Esophagus muscularis mucosa (tissue), 4 donors: ENCODE measurements around the gene RPL22. TPM values are rescaled to one million over a fixed set of nuclear protein-coding genes. Genes with fewer than 3 reads are reported as not detected.
A peak's percentile ranks its signal among the peaks of the same experiment; 100 is the strongest.

ENCODE experiments used
- DNase-seq: peaks from one replicate; pipeline ENCODE4 v3.0.0-alpha.2; 2017; ENCODE audit errors: extremely low spot score
- H3K27ac ChIP-seq, 4 donors: fragments of 200-600 bp; sonication (generic); replicated peaks in 1 of 4; 1 replicate in 3 of 4; 2 replicates in 1 of 4; pipeline ENCODE4 v1.5.1; 2016 to 2019; ENCODE audit warnings: mild to moderate bottlenecking in 1 of 4
- H3K27me3 ChIP-seq, 4 donors: fragments of 200-600 bp; sonication (generic); one replicate each; pipeline versions ENCODE4 v1.5.1 to v1.6.0; 2016 to 2019
- H3K36me3 ChIP-seq, 4 donors: fragments of 200-600 bp; sonication (generic); one replicate each; pipeline ENCODE4 v1.5.1; 2016 to 2019
- H3K4me1 ChIP-seq, 4 donors: fragments of 200-600 bp; sonication (generic); one replicate each; pipeline ENCODE4 v1.5.1; 2016 to 2019
- H3K4me3 ChIP-seq, 4 donors: fragments of 200-600 bp; sonication (generic); 1 replicate in 2 of 4; 2 replicates in 2 of 4; pipeline ENCODE4 v1.5.1; 2016 to 2019; ENCODE audit warnings: mild to moderate bottlenecking in 4 of 4, moderate library complexity in 1 of 4
- H3K9me3 ChIP-seq, 4 donors: fragments of 200-600 bp; sonication (generic); 1 replicate in 3 of 4; 2 replicates in 1 of 4; pipeline ENCODE4 v1.5.1; 2016 to 2019
- EP300 ChIP-seq: sonication (generic); formaldehyde crosslinking; IDR thresholded peaks from one replicate; pipeline ENCODE4 v1.6.1; 2017; ENCODE audit warnings: antibody characterized with exemption
- POLR2A ChIP-seq: fragments of 450-650 bp; IDR thresholded peaks from one replicate; pipeline ENCODE4 v1.6.1; 2017; ENCODE audit warnings: antibody characterized with exemption, moderate library complexity, mild to moderate bottlenecking, low read depth
- POLR2AphosphoS5 ChIP-seq, 2 donors: sonication (generic); formaldehyde crosslinking; IDR thresholded peaks; one replicate each; pipeline ENCODE4 v1.6.1; 2017; ENCODE audit warnings: antibody characterized with exemption in 2 of 2
- whole genome bisulfite sequencing: methylation state at CpG from one replicate; pipeline ENCODE4 v1.1.5; 2018; 5-methylcytosine and 5-hydroxymethylcytosine counted together
- intact Hi-C: fragments of 100-400 bp; cut with DNase I; formaldehyde crosslinking; loops from one replicate; pipeline ENCODE4 v1.15.1; 2023
- total RNA-seq, 4 donors: library from RNA; depleted of rRNA; stranded (reverse); fragments of >200 nt; gene quantifications; one replicate each; pipeline versions ENCODE4 v1.1.0 to v1.2.1, GENCODE V29; 2016
- TF ChIP-seq, protein P1 (sequence below), 3 experiments: fragments of 200-600 bp in 2 of 3; fragments of 450-650 bp in 1 of 3; sonication (generic) in 2 of 3; IDR thresholded peaks; one replicate each; pipeline ENCODE4 v1.5.1; 2017 to 2019; ENCODE audit warnings: antibody characterized with exemption in 3 of 3, mild to moderate bottlenecking in 2 of 3, moderate library complexity in 1 of 3

The RPL22 gene
- total RNA-seq, 4 donors from 2014 or later = 150 to 225 (median 218) TPM

DNA sequence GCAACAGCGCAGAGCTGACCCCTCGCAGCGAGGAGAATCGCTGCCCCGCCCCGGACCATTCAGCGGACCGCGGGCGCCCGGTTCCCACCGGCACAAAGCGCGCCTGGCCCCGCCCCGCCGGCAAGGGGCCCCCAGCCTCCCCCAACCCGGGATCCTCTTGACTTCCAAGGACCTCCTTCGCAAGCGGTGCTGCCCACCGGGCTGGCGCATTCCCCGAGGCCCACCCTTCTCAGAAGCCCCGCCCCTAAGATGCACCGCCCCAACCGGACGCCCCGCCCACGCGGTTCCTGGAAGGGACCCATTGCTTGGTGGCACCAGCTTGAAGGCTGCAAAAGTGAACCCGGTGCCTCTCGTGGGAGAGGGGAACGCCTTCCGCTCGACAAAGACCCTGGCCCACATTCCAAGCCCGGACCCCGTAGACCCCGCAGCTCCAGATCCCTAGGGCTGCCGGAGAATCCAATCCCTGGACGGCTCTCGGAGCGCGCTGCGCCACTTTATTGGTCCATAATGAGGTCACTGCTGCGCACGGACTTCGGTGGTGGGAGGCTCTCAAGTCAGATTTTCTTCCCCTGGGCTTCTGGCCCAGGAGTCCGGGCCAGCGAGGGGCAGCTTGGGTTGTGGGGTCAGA is 46.6 kb upstream of the RPL22 start:
- peak overlapping the region in 1 of 4 donors; percentile 5 for H3K4me3 ChIP-seq
- peaks cover 30 to 65% (median 47%) of the 10 kb centered on the region in 4 donors for H3K4me1 ChIP-seq
- H3K27me3 ChIP-seq = peaks cover 26 to 100% (median 65%) of the 10 kb centered on the region in 4 donors
- no CpG with 5 or more reads among the region's 49 CpGs for WGBS
- no peak overlapping the region for H3K27ac ChIP-seq
- H3K36me3 ChIP-seq = no peaks in the 10 kb centered on the region
- no peak for DNase-seq
- H3K9me3 ChIP-seq = no peaks in the 10 kb centered on the region
- intact Hi-C loops = loop anchor here (2.0 kb wide), 4 partner anchors 39 to 193 kb away; partner anchors contain the start of gene RNF207
- no peak for TF ChIP-seq POLR2AphosphoS5 (IDR thresholded peaks at IDR 0.05)
- TF ChIP-seq, protein P1, sequence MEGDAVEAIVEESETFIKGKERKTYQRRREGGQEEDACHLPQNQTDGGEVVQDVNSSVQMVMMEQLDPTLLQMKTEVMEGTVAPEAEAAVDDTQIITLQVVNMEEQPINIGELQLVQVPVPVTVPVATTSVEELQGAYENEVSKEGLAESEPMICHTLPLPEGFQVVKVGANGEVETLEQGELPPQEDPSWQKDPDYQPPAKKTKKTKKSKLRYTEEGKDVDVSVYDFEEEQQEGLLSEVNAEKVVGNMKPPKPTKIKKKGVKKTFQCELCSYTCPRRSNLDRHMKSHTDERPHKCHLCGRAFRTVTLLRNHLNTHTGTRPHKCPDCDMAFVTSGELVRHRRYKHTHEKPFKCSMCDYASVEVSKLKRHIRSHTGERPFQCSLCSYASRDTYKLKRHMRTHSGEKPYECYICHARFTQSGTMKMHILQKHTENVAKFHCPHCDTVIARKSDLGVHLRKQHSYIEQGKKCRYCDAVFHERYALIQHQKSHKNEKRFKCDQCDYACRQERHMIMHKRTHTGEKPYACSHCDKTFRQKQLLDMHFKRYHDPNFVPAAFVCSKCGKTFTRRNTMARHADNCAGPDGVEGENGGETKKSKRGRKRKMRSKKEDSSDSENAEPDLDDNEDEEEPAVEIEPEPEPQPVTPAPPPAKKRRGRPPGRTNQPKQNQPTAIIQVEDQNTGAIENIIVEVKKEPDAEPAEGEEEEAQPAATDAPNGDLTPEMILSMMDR (IDR thresholded peaks at IDR 0.05) = no peak
- TF ChIP-seq EP300 = no peak
- TF ChIP-seq POLR2A = no peak

DNA sequence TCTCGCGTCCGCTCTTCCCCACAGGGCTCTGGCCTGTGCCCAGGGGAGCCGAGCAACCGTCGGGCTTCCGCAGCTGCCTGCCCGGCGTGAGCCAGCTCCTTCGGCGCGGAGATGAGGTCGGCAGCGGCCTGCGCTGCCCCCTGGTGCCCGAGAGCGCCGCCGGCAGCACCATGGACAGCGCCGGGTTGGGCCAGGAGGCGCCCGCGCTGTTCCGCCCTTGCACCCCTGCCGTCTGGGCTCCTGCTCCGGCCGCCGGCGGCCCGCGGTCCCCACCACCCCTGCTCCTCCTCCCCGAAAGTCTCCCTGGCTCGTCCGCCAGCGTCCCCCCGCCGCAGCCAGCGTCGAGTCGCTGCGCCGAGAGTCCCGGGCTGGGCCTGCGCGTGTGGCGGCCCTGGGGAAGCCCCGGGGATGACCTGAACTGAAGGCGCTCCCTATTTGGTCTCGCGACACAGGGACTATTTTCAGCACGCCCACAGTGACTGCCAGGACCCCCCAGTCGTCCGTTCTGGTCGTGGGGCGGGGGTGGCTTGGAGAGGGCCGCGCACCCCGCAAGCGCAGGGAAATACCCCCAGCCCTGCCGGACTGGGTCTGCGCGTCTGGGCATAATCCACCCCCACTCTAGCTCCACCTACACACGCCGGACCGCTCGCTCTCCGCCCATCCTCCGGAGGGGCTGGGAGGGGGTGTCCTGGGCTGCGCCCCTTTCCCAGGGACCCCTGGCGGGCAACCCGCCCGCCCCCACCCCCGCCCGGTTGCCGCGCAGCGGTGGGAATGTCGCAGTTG is 45.9 kb upstream of the RPL22 start:
- H3K36me3 ChIP-seq = no peaks in the 10 kb centered on the region
- no peak for DNase-seq
- TF ChIP-seq POLR2AphosphoS5 (IDR thresholded peaks at IDR 0.05) (peak in 1 of 2 donors; percentile 43), POLR2A (no peak), EP300 (no peak)
- TF ChIP-seq, protein P1 (IDR thresholded peaks at IDR 0.05) = peak; percentile 83 to 88 (median 84)
- H3K9me3 ChIP-seq = no peaks in the 10 kb centered on the region
- H3K27ac ChIP-seq = no peak overlapping the region
- WGBS = 1% methylated on average over 14 of the region's 79 CpGs
- H3K27me3 ChIP-seq = peaks cover 26 to 100% (median 68%) of the 10 kb centered on the region in 4 donors
- peak overlapping the region in 1 of 4 donors; percentile 5 for H3K4me3 ChIP-seq
- intact Hi-C loops = loop anchor here (2.0 kb wide), 2 partner anchors 38 to 192 kb away; partner anchors contain the start of gene RNF207
- peaks cover 30 to 65% (median 47%) of the 10 kb centered on the region in 4 donors for H3K4me1 ChIP-seq

DNA sequence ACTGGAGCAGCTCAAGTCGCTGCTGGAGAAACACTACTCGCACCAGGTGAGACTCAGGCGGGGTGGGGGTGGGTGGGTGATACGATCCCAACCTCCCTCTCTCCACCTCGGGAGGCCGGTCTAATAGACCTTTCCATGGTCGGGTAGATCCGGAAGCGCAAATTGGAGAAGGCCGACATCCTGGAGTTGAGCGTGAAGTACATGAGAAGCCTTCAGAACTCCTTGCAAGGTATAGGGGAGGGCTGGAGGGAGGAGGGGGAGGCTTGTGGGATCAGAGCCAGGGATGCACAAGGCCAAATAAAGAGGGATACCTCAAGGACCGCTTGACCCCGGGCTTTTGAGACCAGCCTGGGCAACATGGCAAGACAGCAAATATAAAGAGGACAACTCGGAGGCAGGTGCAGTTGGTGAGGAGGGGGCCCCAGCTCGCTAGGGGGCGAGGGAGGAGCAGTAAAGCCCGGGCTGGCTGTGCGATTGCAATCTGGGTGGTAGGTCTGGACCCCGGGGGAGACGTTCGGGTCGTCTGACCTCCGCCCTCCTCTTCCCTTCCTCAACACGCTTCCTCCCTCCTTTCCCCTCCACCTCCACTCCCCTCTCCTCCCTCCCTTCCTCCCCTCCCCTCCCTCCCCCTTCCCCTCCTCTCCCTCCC is 45.1 kb upstream of the RPL22 start:
- TF ChIP-seq EP300 (no peak), POLR2AphosphoS5 (IDR thresholded peaks at IDR 0.05) (no peak), POLR2A (no peak)
- TF ChIP-seq, protein P1 (IDR thresholded peaks at IDR 0.05) = no peak
- Histone ChIP-seq H3K4me3 (no peak overlapping the region), H3K9me3 (no peaks in the 10 kb centered on the region), H3K36me3 (no peaks in the 10 kb centered on the region), H3K27ac (no peak overlapping the region), H3K27me3 (peaks cover 26 to 99% (median 69%) of the 10 kb centered on the region in 4 donors), H3K4me1 (peaks cover 26 to 57% (median 46%) of the 10 kb centered on the region in 4 donors)
- intact Hi-C loops = loop anchor here (2.0 kb wide), 2 partner anchors 38 to 192 kb away; partner anchors contain the start of gene RNF207
- no peak for DNase-seq
- WGBS = 3% methylated on average over 21 of the region's 24 CpGs

DNA sequence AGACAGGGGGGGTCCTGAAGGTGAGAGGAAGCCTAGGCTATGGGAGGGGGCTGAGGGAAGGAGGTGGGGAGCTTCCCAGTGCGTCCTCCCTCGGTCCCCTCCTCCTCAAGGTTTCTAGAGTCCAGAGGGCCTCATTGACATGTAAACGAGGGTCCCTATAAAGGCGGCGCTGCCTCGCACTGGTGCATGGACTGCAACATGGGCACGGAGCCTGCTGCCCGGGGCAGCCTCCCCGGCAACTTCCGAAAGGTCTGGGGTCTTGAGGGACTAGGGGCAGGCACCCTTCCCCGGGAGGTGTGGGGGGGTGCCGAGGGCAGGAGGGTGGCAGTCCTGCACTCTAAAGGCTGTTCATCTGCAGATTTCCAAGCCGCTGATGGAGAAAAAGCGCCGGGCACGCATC is 44.6 kb upstream of the RPL22 start, which contains the start of gene HES3:
Gene HES3 (plus strand): TSS at position 187 of the 400 bp plus-strand sequence. CDS start 187 bp downstream, at position 374.
- Histone ChIP-seq H3K4me3 (no peak within 1 kb of the TSS), H3K27me3 (peaks cover 26 to 99% (median 66%) of the 10 kb centered on the region in 4 donors), H3K9me3 (no peaks in the 10 kb centered on the region), H3K27ac (no peak within 1 kb of the TSS), H3K4me1 (peaks cover 26 to 52% (median 42%) of the 10 kb centered on the region in 4 donors), H3K36me3 (no peaks in the 10 kb centered on the region)
- WGBS = 4% methylated on average over 10 of the region's 16 CpGs
- TF ChIP-seq POLR2AphosphoS5 (IDR thresholded peaks at IDR 0.05) (no peak), POLR2A (no peak), EP300 (no peak)
- TF ChIP-seq, protein P1 (IDR thresholded peaks at IDR 0.05) = no peak
- no peak for DNase-seq
- intact Hi-C loops = loop anchor here (2.0 kb wide), 2 partner anchors 37 to 191 kb away; partner anchors contain the start of gene RNF207
